WTC11 (cell line): ENCODE data around the gene PDE11A. TPM values are rescaled to one million over a fixed set of nuclear protein-coding genes. Genes with fewer than 3 reads are reported as not detected.

Source experiments
- CBFB ChIP-seq: sonication (generic); formaldehyde crosslinking; IDR thresholded peaks from 2 replicates; pipeline ENCODE4 v1.8.1; 2022; ENCODE audit warnings: mild to moderate bottlenecking, low read depth, missing genetic modification reagents
- CREM ChIP-seq: sonication (generic); formaldehyde crosslinking; IDR thresholded peaks from 2 replicates; pipeline ENCODE4 v1.8.1; 2022; ENCODE audit warnings: mild to moderate bottlenecking, missing genetic modification reagents, moderate library complexity
- FOXJ3 ChIP-seq: sonication (generic); formaldehyde crosslinking; IDR thresholded peaks from 2 replicates; pipeline ENCODE4 v1.9.0; 2021; ENCODE audit warnings: missing genetic modification reagents, mild to moderate bottlenecking, borderline replicate concordance
- FOXK1 ChIP-seq: sonication (generic); formaldehyde crosslinking; IDR thresholded peaks from 2 replicates; pipeline ENCODE4 v1.8.0; 2022; ENCODE audit warnings: mild to moderate bottlenecking, moderate library complexity, missing genetic modification reagents
- GRHL2 ChIP-seq: fragments of 250-450 bp; sonication (Bioruptor Pico); IDR thresholded peaks from 2 replicates; pipeline ENCODE4 v1.8.0; 2022; ENCODE audit warnings: mild to moderate bottlenecking, moderate library complexity; ENCODE audit not compliant: insufficient replicate concordance, severe bottlenecking
- JAZF1 ChIP-seq: fragments of 250-450 bp; sonication (Bioruptor Pico); IDR thresholded peaks from 2 replicates; pipeline ENCODE4 v1.9.0; 2021; ENCODE audit warnings: moderate library complexity, mild to moderate bottlenecking, inconsistent platforms
- NFE2L1 ChIP-seq: sonication (generic); formaldehyde crosslinking; IDR thresholded peaks from 2 replicates; pipeline ENCODE4 v1.8.1; 2023; ENCODE audit warnings: missing genetic modification reagents
- NR3C1 ChIP-seq: sonication (generic); formaldehyde crosslinking; conservative IDR thresholded peaks from 2 replicates; pipeline ENCODE4 v1.8.1; 2023; ENCODE audit warnings: low read depth, mild to moderate bottlenecking, missing genetic modification reagents
- OVOL2 ChIP-seq: fragments of 250-450 bp; sonication (Bioruptor Pico); IDR thresholded peaks from 2 replicates; pipeline ENCODE4 v1.9.0; 2021; ENCODE audit warnings: mild to moderate bottlenecking, borderline replicate concordance
- TCF7 ChIP-seq: sonication (generic); formaldehyde crosslinking; IDR thresholded peaks from 2 replicates; pipeline ENCODE4 v1.8.0; 2022; ENCODE audit warnings: mild to moderate bottlenecking, low read depth, missing genetic modification reagents, moderate library complexity
- TP53 ChIP-seq: sonication (generic); formaldehyde crosslinking; IDR thresholded peaks from 2 replicates; pipeline ENCODE4 v1.8.1; 2023; ENCODE audit warnings: mild to moderate bottlenecking, missing genetic modification reagents
- ZNF317 ChIP-seq: sonication (generic); formaldehyde crosslinking; IDR thresholded peaks from 2 replicates; pipeline ENCODE4 v1.8.1; 2023; ENCODE audit warnings: low read depth, mild to moderate bottlenecking, moderate library complexity, missing genetic modification reagents, borderline replicate concordance
- ZNF396 ChIP-seq: fragments of 250-450 bp; sonication (Bioruptor Pico); IDR thresholded peaks from 2 replicates; pipeline ENCODE4 v1.8.0; 2021; ENCODE audit warnings: mild to moderate bottlenecking, moderate library complexity, borderline replicate concordance
- ZNF671 ChIP-seq: fragments of 250-450 bp; sonication (Bioruptor Pico); IDR thresholded peaks from 2 replicates; pipeline ENCODE4 v1.8.0; 2021; ENCODE audit warnings: mild to moderate bottlenecking
- total RNA-seq: library from RNA; stranded (reverse); gene quantifications from 3 replicates; pipeline ENCODE4 v1.2.3, GENCODE V29; 2021
- TF ChIP-seq, protein P1 (sequence below): sonication (generic); formaldehyde crosslinking; IDR thresholded peaks from 2 replicates; pipeline ENCODE4 v1.8.1; 2023; ENCODE audit warnings: mild to moderate bottlenecking, missing genetic modification reagents, borderline replicate concordance
- TF ChIP-seq, protein P2 (sequence below): sonication (generic); formaldehyde crosslinking; IDR thresholded peaks from 2 replicates; pipeline ENCODE4 v1.8.1; 2022; ENCODE audit warnings: low read depth, missing genetic modification reagents, borderline replicate concordance
- TF ChIP-seq, protein P3 (sequence below): fragments of 250-450 bp; sonication (Bioruptor Pico); IDR thresholded peaks from 2 replicates; pipeline ENCODE4 v1.9.0; 2021; ENCODE audit warnings: mild to moderate bottlenecking
- TF ChIP-seq, protein P4 (sequence below): sonication (generic); formaldehyde crosslinking; IDR thresholded peaks from 2 replicates; pipeline ENCODE4 v1.8.1; 2022; ENCODE audit warnings: mild to moderate bottlenecking, missing genetic modification reagents, moderate library complexity, borderline replicate concordance
- TF ChIP-seq, protein P5 (sequence below): fragments of 250-450 bp; sonication (Bioruptor Pico); IDR thresholded peaks from 2 replicates; pipeline ENCODE4 v1.9.0; 2021; ENCODE audit warnings: moderate library complexity, mild to moderate bottlenecking, inconsistent platforms, borderline replicate concordance
- TF ChIP-seq, protein P6 (sequence below): sonication (generic); formaldehyde crosslinking; IDR thresholded peaks from 2 replicates; pipeline ENCODE4 v1.8.1; 2023; ENCODE audit warnings: mild to moderate bottlenecking, missing genetic modification reagents, moderate library complexity
- TF ChIP-seq, protein P7 (sequence below): sonication (generic); formaldehyde crosslinking; IDR thresholded peaks from 2 replicates; pipeline ENCODE4 v1.8.1; 2023; ENCODE audit warnings: mild to moderate bottlenecking, missing genetic modification reagents, moderate library complexity
- TF ChIP-seq, protein P8 (sequence below): sonication (generic); formaldehyde crosslinking; IDR thresholded peaks from 2 replicates; pipeline ENCODE4 v1.8.0; 2022; ENCODE audit warnings: mild to moderate bottlenecking, missing genetic modification reagents
- TF ChIP-seq, protein P9 (sequence below): sonication (generic); formaldehyde crosslinking; IDR thresholded peaks from 2 replicates; pipeline ENCODE4 v1.8.0; 2022; ENCODE audit warnings: missing genetic modification reagents

PDE11A gene
- total RNA-seq, 1 experiment from 2014 or later = 0.13 TPM

DNA sequence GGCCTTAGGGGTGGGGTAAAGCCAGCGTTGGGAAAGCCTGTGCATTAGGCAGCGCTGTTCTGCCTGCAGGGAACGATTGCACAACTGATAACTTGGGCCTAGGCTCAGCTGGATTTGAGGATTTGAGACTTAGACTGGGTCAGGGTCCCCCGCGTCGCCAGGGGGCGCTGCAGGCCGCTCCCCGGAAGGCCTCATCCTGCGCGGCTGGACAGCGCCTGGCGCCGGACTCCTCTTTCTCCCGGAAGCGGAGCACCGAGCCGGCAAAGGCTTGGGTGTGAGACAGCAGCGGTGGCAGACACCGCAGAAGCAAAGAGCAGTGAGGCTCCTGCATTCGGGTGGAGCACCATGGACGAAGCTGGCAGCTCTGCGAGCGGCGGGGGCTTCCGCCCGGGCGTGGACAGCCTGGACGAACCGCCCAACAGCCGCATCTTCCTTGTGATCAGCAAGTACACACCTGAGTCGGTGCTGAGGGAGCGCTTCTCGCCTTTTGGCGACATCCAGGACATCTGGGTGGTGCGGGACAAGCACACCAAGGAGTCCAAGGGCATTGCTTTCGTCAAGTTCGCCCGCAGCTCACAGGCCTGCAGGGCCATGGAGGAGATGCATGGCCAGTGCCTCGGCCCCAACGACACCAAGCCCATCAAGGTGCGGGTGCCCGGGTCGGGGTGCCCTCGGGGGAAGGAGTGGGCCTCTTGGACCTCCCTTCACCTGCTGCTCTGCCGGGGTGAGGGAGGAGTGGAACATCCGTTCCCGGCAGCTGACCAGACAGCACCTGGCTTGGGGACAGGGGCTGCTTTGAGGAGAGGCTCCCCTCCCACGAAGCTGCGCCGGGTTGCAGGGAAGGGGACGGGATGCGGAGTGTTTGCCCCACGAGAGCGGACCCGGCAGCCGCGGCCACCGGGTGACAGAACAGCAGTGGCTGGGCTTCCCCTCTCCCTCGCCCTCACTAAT, 39.9 kb upstream of the PDE11A start, which contains the start of gene RBM45 (continued):
- TF ChIP-seq, protein P1, sequence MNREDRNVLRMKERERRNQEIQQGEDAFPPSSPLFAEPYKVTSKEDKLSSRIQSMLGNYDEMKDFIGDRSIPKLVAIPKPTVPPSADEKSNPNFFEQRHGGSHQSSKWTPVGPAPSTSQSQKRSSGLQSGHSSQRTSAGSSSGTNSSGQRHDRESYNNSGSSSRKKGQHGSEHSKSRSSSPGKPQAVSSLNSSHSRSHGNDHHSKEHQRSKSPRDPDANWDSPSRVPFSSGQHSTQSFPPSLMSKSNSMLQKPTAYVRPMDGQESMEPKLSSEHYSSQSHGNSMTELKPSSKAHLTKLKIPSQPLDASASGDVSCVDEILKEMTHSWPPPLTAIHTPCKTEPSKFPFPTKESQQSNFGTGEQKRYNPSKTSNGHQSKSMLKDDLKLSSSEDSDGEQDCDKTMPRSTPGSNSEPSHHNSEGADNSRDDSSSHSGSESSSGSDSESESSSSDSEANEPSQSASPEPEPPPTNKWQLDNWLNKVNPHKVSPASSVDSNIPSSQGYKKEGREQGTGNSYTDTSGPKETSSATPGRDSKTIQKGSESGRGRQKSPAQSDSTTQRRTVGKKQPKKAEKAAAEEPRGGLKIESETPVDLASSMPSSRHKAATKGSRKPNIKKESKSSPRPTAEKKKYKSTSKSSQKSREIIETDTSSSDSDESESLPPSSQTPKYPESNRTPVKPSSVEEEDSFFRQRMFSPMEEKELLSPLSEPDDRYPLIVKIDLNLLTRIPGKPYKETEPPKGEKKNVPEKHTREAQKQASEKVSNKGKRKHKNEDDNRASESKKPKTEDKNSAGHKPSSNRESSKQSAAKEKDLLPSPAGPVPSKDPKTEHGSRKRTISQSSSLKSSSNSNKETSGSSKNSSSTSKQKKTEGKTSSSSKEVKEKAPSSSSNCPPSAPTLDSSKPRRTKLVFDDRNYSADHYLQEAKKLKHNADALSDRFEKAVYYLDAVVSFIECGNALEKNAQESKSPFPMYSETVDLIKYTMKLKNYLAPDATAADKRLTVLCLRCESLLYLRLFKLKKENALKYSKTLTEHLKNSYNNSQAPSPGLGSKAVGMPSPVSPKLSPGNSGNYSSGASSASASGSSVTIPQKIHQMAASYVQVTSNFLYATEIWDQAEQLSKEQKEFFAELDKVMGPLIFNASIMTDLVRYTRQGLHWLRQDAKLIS (CRISPR knock-in tag) = no peak
- no peak for TF ChIP-seq ZNF671 (CRISPR knock-in tag)
- TF ChIP-seq, protein P2, sequence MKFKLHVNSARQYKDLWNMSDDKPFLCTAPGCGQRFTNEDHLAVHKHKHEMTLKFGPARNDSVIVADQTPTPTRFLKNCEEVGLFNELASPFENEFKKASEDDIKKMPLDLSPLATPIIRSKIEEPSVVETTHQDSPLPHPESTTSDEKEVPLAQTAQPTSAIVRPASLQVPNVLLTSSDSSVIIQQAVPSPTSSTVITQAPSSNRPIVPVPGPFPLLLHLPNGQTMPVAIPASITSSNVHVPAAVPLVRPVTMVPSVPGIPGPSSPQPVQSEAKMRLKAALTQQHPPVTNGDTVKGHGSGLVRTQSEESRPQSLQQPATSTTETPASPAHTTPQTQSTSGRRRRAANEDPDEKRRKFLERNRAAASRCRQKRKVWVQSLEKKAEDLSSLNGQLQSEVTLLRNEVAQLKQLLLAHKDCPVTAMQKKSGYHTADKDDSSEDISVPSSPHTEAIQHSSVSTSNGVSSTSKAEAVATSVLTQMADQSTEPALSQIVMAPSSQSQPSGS = no peak; the same call in 1 of the 2 replicates
- peak; percentile 71; the same call in 1 of the 2 replicates for TF ChIP-seq FOXK1
- TF ChIP-seq, protein P3, sequence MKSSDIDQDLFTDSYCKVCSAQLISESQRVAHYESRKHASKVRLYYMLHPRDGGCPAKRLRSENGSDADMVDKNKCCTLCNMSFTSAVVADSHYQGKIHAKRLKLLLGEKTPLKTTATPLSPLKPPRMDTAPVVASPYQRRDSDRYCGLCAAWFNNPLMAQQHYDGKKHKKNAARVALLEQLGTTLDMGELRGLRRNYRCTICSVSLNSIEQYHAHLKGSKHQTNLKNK = no peak
- no peak for TF ChIP-seq TCF7 (CRISPR knock-in tag)
- no peak; the same call in 1 of the 2 replicates for TF ChIP-seq CBFB
- TF ChIP-seq CREM (CRISPR knock-in tag) = no peak; the same call in 1 of the 2 replicates
- TF ChIP-seq, protein P4, sequence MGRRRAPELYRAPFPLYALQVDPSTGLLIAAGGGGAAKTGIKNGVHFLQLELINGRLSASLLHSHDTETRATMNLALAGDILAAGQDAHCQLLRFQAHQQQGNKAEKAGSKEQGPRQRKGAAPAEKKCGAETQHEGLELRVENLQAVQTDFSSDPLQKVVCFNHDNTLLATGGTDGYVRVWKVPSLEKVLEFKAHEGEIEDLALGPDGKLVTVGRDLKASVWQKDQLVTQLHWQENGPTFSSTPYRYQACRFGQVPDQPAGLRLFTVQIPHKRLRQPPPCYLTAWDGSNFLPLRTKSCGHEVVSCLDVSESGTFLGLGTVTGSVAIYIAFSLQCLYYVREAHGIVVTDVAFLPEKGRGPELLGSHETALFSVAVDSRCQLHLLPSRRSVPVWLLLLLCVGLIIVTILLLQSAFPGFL (CRISPR knock-in tag) = no peak
- TF ChIP-seq ZNF317 (CRISPR knock-in tag) = no peak
- TF ChIP-seq GRHL2 (CRISPR knock-in tag) = no peak
- TF ChIP-seq, protein P5, sequence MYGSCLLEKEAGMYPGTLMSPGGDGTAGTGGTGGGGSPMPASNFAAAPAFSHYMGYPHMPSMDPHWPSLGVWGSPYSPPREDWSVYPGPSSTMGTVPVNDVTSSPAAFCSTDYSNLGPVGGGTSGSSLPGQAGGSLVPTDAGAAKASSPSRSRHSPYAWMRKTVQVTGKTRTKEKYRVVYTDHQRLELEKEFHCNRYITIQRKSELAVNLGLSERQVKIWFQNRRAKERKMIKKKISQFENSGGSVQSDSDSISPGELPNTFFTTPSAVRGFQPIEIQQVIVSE (CRISPR knock-in tag) = no peak
- TF ChIP-seq NR3C1 (CRISPR knock-in tag) = no peak
- no peak for TF ChIP-seq OVOL2 (CRISPR knock-in tag)
- TF ChIP-seq NFE2L1 = peak; percentile 43; the same call in 1 of the 2 replicates
- TF ChIP-seq, protein P6, sequence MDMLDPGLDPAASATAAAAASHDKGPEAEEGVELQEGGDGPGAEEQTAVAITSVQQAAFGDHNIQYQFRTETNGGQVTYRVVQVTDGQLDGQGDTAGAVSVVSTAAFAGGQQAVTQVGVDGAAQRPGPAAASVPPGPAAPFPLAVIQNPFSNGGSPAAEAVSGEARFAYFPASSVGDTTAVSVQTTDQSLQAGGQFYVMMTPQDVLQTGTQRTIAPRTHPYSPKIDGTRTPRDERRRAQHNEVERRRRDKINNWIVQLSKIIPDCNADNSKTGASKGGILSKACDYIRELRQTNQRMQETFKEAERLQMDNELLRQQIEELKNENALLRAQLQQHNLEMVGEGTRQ (CRISPR knock-in tag) = no peak
- TF ChIP-seq ZNF396 (CRISPR knock-in tag) = no peak
- TF ChIP-seq JAZF1 (CRISPR knock-in tag) = no peak
- TF ChIP-seq, protein P7, sequence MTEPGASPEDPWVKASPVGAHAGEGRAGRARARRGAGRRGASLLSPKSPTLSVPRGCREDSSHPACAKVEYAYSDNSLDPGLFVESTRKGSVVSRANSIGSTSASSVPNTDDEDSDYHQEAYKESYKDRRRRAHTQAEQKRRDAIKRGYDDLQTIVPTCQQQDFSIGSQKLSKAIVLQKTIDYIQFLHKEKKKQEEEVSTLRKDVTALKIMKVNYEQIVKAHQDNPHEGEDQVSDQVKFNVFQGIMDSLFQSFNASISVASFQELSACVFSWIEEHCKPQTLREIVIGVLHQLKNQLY (CRISPR knock-in tag) = no peak
- no peak for TF ChIP-seq TP53
- TF ChIP-seq FOXJ3 (CRISPR knock-in tag) = no peak
- TF ChIP-seq, protein P8, sequence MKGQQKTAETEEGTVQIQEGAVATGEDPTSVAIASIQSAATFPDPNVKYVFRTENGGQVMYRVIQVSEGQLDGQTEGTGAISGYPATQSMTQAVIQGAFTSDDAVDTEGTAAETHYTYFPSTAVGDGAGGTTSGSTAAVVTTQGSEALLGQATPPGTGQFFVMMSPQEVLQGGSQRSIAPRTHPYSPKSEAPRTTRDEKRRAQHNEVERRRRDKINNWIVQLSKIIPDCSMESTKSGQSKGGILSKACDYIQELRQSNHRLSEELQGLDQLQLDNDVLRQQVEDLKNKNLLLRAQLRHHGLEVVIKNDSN = peak; percentile 52; the same call in 1 of the 2 replicates
- TF ChIP-seq, protein P9, sequence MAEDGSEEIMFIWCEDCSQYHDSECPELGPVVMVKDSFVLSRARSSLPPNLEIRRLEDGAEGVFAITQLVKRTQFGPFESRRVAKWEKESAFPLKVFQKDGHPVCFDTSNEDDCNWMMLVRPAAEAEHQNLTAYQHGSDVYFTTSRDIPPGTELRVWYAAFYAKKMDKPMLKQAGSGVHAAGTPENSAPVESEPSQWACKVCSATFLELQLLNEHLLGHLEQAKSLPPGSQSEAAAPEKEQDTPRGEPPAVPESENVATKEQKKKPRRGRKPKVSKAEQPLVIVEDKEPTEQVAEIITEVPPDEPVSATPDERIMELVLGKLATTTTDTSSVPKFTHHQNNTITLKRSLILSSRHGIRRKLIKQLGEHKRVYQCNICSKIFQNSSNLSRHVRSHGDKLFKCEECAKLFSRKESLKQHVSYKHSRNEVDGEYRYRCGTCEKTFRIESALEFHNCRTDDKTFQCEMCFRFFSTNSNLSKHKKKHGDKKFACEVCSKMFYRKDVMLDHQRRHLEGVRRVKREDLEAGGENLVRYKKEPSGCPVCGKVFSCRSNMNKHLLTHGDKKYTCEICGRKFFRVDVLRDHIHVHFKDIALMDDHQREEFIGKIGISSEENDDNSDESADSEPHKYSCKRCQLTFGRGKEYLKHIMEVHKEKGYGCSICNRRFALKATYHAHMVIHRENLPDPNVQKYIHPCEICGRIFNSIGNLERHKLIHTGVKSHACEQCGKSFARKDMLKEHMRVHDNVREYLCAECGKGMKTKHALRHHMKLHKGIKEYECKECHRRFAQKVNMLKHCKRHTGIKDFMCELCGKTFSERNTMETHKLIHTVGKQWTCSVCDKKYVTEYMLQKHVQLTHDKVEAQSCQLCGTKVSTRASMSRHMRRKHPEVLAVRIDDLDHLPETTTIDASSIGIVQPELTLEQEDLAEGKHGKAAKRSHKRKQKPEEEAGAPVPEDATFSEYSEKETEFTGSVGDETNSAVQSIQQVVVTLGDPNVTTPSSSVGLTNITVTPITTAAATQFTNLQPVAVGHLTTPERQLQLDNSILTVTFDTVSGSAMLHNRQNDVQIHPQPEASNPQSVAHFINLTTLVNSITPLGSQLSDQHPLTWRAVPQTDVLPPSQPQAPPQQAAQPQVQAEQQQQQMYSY (CRISPR knock-in tag) = no peak
